Cardiac septum (tissue), 1 donor: ENCODE results near the gene SPOPL. TPM values are rescaled to one million over a fixed set of nuclear protein-coding genes. Genes with fewer than 3 reads are reported as not detected.
"Not testable (repeated sequence)": the region's sequence is repeated elsewhere in the genome, so short reads cannot be mapped to it uniquely, and the experiment has no call there.

ENCODE experiments used
- DNase-seq: peaks from one replicate; pipeline ENCODE4 v3.0.0-alpha.2; 2020; ENCODE audit warnings: low spot score
- intact Hi-C: fragments of 100-400 bp; cut with DNase I; formaldehyde crosslinking; loops from one replicate; pipeline ENCODE4 v1.14.0; 2022
- total RNA-seq: library from RNA; stranded (reverse); fragmentation: NEBNext Ultra II Directional; extraction: Animal tissue kit (Norgen Biotek cat#: 25700); gene quantifications from one replicate; pipeline ENCODE4 v1.2.1, GENCODE V29; 2021
- donor health status: DM: no; HTN: no; CAD: no.

SPOPL gene
- total RNA-seq, 1 donor from 2014 or later = 15.4 TPM

GRCh38 chr2:138516030-138516704 is 14.6 kb downstream of the SPOPL start:
- DNase-seq = no peak
- intact Hi-C loops = no loop called here

- no peak for DNase-seq
- intact Hi-C loops = no loop called here
Measured at GRCh38 chr2:138518860-138519259, 17.3 kb downstream of the SPOPL start.

- intact Hi-C loops = no loop called here
- no peak for DNase-seq
Measured at GRCh38 chr2:138521821-138522220, 20.3 kb downstream of the SPOPL start.

- intact Hi-C loops = no loop called here
Measured at GRCh38 chr2:138522556-138522955, 21.0 kb downstream of the SPOPL start.

GRCh38 chr2:138523018-138523672 is 21.6 kb downstream of the SPOPL start:
- intact Hi-C loops, DNase-seq: not testable (repeated sequence)

More at GRCh38 chr2:138522556-138522955, 21.0 kb downstream of the SPOPL start:
- no peak for DNase-seq

GRCh38 chr2:138523673-138524042 is 22.1 kb downstream of the SPOPL start:
- intact Hi-C loops = not testable (repeated sequence)
- DNase-seq = peak; percentile 77

GRCh38 chr2:138524353-138524752 is 22.8 kb downstream of the SPOPL start:
- DNase-seq, intact Hi-C loops: not testable (repeated sequence)

GRCh38 chr2:138531913-138532312 is 30.3 kb downstream of the SPOPL start:
- intact Hi-C loops = no loop called here
- no peak for DNase-seq

- intact Hi-C loops = no loop called here
- no peak for DNase-seq
Measured at GRCh38 chr2:138534791-138535190, 33.2 kb downstream of the SPOPL start.

GRCh38 chr2:138536302-138536701 is 34.7 kb downstream of the SPOPL start:
- DNase-seq = no peak
- intact Hi-C loops = no loop called here

GRCh38 chr2:138536740-138537139 is 35.2 kb downstream of the SPOPL start:
- intact Hi-C loops = no loop called here

GRCh38 chr2:138537170-138537915 is 35.8 kb downstream of the SPOPL start:
- DNase-seq = no peak
- intact Hi-C loops = no loop called here

More at GRCh38 chr2:138536740-138537139, 35.2 kb downstream of the SPOPL start:
- DNase-seq = no peak

- DNase-seq, intact Hi-C loops: not testable (repeated sequence)
Measured at GRCh38 chr2:138544206-138544605, 42.6 kb downstream of the SPOPL start.

GRCh38 chr2:138548796-138549195 is 47.2 kb downstream of the SPOPL start:
- no peak for DNase-seq
- intact Hi-C loops = no loop called here

GRCh38 chr2:138550172-138550571 is 48.6 kb downstream of the SPOPL start:
- no peak for DNase-seq
- intact Hi-C loops = no loop called here

GRCh38 chr2:138550670-138551287 is 49.2 kb downstream of the SPOPL start:
- no peak for DNase-seq
- intact Hi-C loops = no loop called here

- no peak for DNase-seq
- intact Hi-C loops = no loop called here
Measured at GRCh38 chr2:138554123-138554522, 52.6 kb downstream of the SPOPL start.

- intact Hi-C loops = no loop called here
- no peak for DNase-seq
Measured at GRCh38 chr2:138559641-138560040, 58.1 kb downstream of the SPOPL start.

GRCh38 chr2:138564586-138565229 is 63.1 kb downstream of the SPOPL start:
- no peak for DNase-seq
- intact Hi-C loops = no loop called here

GRCh38 chr2:138565230-138565598 is 63.6 kb downstream of the SPOPL start:
- intact Hi-C loops = no loop called here
- DNase-seq = no peak
